ENCODE measurements around the gene PIK3R3.

The PIK3R3 gene

DNA sequence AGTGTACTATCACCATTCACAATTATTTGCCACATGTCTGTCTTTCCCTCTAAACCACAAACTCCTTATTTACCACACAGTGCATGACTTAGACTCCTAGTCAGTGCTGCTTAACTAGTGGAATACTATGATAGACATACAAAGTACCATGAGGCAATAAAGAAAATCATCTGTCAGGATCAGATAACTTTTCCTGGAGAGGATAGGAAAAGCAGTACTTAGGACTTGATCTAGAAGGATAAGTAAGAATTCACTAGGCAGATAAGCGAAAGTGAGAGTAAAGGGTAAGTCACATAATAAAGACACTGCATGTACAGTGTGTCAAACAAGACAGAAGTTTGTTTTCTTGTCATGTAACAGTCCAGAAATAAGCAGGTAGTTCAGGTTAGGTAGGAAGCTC, 21.3 kb upstream of the PIK3R3 start:
- no peak for DNase-seq

DNA sequence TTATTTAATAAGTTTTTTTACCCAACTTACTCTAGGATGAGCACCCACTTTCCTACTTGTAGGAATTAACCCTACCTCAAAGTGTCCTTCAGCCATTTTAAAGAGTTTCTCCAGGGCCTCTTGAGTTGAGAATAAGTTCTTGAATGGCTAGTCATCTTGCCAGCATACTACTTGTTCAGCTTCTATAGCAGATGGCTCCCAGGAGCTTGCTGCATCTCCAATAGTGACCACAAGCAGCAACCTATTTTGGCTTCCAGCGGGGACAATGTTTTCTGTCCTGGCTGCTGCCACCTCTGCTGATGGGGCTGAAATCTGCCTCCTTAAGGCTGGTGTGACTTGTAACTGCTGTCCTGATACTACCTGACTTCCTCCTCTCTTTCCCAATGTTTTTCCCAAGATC, 20.8 kb upstream of the PIK3R3 start:
- DNase-seq: no peak

DNA sequence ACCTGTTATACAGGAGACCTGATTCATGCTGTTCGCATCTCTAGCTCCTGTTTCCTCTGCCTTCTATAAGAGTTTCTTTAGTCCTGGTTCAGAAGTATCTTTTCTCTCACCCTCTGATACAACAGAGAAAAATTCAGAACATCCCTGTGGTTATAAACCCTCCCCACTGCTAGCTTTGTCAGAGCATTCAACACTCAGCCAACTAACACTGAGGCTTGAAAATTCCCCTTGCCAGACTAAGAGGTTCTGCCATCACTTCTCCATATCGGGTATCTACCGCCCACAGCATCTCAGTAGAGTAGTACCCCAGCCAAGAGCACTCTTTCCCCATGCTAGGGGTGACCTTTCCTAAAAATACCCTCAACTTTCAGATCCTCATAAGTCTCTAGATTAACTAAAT, 19.6 kb upstream of the PIK3R3 start:
- DNase-seq: no peak

DNA sequence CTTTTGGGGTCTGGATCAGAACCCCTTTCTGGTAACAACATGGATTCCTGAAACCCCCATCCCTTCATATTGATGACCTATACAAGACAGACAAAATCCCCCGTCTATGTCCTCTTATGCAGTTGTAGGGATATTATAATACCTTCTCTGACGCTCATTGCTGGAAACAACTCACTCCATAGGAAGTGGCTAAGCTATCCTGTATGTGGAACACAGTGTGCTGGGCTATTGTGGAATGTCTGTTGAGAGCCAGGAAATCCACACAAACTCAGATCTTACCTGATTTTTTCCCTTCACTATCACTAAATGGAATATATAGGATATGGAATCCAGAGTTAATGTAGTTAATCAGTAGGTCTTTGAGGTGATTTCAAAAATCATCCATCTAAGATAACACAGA, 17.7 kb upstream of the PIK3R3 start:
- DNase-seq: no peak

DNA sequence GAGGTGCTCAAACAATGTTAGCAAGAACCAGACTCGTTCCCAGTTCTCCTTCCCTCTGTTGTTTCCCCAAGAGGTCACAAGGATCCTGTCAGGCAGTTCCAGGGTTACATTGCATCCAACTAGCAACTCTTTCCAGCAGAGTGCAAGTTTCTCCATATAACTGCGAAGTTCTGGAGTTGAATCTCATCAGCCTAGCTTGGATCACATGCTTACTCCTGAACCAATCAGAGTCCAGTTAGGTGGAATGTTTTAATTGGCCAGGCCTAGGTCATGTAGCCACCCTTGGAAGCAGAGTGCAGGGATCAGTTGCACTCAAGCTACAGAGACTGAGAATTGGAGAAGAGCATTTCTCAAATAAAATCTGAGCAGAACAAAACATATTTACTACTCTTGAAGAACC, 15.9 kb upstream of the PIK3R3 start:
- no peak for DNase-seq

DNA sequence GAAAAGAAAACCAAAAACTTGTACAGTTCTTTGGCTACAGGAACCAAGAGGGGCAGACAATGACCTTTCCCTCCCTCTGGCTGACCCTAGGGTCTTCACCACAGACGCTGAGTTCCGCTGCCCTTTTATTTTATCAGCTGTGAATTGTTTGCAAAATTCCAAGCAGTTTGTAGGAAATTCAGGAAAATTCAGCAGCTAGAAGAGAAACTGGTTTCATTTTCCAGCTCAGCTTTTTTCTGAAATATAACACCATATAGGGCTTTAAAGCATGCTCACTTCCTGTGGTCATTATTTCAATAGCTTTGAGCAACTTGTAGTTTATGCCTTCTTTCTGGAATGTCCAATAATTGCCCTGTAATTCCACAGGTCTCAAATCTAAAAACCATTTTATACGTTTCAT, 5.5 kb upstream of the PIK3R3 start:
- no peak for DNase-seq

DNA sequence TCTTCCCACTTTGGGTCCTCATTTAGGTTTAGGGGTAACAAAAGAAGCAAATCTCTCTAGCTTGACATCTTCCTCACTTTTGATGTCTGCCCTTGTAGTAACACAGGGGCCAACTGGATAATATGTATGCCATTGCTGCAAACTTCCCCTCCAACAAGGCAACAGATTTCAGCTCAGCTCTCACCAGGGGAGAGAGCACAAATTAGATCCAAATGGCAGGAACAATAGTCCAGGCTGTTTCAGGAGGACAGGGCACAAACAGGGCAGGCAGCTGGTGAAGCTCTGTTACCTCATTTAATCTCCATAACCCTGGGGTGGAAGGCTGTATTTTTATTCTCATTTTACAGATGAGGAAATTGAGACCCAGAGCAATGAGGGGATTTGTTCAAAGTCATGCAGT, 4.3 kb upstream of the PIK3R3 start:
- DNase-seq: no peak

DNA sequence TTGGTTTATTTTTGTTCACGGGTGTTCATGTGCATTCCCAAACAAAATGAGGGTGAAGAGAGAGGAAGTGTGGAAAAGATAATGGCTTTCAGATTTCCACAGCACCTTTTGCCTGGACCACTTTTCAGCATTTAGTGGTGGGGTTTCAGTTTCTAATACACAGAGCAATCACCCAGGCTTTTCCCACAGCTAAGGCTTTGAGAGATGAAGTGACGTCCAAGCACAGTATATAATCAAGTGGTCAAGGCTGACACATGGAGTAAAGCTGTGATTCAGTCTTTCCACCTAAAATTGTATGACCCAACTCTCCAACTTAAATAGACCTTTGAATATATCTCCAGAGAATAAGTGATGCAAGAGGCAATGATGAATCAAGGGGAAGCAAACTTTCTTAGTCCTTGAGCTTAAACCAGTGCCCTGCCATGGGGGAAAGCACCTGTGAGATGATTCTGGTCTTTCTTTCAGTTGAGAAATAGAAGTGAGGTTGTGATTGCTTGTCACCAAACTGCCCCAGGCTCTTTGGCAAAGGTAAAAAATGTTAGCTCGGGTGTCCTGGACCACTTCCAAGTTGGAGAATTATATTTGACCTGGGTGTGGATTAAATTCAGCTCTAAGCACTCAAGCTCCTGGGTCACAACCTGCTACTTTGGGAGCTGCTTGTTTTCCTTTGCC, 2.4 kb upstream of the PIK3R3 start:
- DNase-seq: no peak

DNA sequence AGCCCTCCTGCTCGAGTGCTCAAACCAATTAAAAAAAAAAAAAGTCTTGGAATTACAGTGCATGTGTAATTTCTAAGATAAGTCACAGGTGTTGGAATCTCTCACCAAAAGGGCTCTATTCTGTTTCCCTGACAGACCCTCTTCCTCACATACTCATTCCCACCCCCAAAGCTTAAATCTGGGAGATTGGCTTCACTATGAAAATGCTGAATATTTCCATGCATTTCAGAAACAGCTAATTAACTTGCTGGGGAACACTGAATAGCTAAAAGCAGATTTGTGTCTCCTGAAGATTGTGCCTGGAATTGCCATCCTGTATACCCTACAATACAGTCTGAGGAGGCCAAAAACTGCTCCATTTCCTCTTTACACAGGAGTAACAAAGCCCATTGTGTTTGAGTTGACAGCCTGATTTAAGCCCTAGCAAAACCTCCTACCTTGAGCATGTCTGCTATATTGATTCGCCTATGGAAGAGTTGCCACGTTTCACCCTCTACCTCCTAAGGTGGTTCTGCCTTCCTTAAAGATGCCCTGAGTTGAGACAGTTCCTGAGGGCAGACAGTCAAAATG, 1.4 kb upstream of the PIK3R3 start:
- DNase-seq: no peak

DNA sequence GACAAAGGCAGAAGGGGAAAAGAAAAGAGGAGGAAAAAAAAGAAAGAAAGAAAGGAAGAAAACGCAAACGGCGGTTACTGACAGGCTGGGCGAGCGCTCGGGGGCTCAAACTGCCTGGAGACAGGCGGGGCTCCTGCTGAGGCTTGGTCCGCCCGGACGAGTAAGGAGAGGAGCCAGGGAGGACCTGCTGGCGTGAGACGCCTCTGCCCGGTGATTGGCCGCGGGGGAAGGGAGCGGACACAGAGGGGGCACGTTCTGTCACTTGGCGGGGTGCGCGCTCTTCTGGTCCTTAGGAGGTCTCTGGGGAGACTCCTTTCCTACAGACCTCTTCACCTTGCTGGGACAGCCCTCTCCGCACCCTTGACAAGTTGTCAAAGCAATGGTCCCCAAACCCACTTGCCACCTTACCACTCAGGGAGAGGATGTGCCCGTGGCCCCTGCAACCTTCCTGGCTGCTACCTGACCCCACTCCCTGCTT, 791 bp upstream of the PIK3R3 start:
- DNase-seq: no peak

DNA sequence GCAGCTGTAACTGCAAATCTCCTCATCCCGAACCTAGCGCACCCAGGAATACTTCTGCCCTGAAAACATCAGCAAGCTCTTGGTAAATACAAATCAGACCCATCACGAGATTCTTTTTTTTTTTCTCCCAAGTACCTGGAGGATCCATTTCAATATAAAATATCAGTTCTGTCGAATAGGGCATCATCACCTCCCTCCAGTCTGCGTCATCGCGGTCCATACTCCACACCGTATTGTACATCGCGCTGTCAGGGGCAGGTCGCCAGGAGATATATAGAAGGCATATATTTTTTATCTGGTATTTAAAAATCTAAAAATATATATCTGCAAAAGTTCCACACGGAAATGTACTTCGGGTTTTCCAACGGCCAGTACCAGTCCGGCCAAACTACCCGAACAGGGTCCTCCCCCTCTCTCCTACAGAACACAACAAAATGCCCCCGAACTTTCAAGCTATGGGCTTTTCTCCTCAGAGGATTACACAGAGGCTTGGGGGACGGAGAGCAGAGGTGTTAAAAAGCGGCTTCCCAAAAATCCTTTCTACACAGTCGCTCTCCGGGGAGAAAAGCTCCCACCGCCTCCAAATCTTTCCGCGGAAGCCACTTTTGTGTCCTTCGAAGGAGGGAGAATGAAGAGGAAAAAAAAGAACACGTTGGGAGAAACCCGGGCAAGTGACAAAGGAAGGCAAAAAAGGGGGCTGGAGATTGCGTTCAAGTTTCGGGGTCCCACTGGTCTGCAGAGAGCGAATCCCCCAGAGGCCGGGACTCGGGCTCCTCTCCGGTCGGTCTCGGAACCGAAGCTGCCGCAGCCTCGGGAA, 509 bp downstream of the PIK3R3 start:
- DNase-seq: peak; percentile 17 to 25

DNA sequence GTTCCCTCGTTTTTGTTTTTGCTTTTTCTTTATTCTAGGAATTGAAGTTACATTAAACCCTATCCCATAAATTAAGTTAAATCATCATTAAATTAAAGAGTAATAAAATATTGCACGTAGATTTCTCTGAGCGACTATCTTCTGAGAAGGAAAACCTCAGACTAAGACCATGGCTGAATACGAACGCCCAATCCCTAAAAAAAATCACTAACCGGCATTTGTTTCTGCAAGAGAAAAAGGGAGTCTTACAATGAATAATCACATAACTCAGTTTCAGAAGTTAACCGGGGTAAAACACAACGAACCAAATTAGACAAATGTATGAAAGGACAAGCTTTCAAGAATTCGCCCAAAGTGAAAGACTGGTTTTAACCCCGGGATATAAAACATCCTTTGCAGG, 1.3 kb downstream of the PIK3R3 start:
- no peak for DNase-seq

DNA sequence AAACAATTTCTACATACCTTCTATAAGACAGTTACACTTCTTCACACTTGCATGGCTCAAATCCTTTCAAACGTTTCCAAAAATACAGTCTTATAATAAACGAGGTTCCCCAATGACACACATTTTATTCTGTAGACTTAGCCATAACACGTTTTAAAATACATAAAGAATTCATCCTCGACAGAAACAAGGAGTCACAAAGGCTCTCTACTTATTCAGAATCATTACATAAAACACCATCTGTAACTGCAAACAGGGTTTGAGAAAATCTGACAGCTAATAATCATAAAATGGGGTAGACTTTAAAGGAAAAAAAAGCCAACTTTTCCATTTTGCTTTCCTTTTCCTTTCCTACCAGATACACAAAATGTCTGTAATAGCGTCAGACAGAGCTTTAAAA, 1.8 kb downstream of the PIK3R3 start:
- no peak for DNase-seq

DNA sequence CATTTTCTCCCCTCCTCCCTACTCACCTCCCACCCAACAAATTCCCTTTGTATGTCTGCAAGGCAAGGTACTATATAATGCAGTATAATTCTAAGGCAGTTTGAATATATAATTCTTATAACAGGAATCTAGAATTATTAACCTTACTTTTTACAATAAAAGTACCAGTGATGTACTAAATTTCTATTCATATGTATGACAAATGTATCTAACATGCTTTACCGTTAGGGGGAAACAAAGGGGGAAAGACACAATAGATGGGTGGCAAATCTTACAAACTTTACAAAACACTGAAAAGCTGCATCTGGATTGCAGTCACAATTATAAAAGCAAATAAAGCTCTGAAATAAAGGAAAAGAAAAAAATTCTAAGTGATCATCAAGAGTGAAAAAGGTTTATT, 2.3 kb downstream of the PIK3R3 start:
- no peak for DNase-seq

DNA sequence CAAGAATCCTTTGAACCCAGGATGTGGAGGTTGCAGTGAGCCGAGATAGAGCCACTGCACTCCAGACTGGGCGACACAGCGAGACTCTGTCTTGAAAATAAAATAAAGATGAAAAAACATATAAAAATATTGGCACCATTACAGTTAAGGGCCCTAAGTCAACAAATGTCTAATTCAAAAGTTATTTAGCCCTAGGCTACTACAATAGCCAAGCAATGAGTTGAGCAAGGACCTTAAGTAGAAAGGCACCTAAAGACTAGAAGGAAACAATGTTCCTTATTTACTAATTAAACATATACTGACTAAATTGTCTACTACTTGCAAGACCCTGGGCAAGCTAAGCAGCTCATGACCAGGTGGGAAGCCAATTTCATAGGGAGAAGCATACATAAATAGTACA, 4.1 kb downstream of the PIK3R3 start:
- DNase-seq: no peak

DNA sequence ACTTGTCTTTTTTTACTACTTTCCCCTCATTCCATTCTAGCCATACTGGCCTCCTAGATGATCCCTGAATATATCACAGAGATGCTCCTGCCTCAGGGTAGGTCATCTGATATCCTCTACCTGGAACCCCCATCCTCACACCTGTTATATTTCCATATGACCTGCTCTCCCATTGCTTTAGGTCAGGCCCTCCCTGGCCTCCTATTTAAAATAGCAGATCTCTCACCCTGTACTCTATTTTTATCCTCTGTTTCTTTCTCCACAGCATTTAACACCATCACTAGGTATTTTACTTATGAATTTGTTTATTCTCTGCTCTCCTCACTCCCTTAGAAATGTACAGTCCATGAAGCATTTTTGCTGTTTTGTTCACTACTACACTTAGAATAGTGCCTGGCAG, 13.6 kb downstream of the PIK3R3 start:
- DNase-seq: no peak

DNA sequence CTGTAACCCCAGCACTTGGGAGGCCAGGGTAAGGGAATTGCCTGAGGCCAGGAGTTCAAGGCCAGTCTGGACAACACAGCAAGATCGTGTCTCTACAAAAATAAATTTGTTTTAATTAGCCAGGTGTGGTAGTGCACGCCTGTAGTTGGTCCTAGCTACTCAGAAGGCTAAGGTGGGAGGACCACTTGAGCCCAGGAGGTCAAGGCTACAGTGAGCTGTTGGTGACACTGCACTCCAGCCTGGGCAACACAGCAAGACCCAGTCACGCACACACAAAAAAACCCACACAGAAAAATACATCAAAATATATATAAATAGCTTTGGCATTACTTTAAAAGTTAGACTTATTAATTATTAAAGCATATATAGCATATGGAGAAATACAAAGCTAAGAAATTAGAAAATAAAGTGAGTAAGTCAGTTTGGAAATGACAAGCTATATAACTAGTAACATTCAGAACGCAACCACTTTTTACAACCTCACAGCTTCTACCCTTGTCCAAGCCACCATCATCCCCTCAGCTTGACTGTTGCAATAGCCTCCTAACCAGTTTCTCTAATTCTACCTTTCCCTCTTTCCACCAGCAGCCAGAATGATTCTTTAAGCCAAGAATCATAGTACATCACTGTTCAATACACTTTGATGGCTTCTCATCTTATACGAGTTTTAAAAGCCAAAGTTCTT, 14.5 kb downstream of the PIK3R3 start:
- no peak for DNase-seq

DNA sequence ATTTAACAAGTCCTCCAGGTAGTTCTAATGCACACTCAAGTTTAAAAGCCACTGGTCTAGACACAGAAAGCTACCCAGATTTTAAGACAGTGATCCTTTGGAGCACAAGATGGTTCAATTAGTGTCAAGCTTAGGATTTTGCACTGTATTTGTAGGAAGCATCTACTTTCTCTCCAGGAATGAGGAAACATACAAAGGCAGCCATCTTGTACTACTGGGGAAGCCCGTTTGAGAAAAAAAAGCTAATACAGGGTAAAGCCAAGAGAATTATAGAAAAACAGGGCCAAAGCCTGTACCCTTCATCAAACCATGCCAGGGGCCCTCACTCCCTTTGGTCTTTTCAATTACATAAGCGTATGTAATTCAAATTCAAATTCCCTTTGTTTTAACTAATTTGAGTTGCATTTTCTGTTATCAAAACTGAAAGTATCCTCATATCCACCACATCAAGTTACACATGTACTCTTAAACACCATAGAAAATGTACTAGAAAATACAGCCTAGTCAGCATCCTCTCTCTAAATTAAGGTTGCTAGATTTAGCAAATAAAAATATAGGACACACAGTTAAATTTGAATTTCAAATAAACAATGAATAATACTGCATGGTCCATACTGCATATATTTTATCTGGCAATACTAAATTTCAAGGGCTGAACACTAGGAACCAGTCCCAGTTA, 17.4 kb downstream of the PIK3R3 start:
- no peak for DNase-seq

DNA sequence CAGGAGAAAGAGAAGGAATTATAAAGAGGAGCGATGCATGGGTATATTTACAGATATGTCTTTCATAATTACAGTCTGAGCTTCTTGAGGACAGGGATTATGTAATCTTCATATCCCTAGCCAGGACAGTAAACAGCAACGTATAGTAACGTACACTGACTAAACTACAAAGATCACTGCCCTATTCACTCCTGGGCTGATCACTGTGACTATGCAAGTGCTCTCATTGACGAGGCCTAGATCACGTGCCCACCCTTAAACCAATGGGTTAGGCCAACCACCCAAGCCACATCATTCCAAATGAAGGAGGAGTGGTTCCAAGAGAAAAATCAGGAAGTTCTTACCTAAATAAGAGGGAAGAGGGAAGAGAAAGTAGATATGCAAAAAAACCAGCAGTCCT, 18.5 kb downstream of the PIK3R3 start:
- no peak for DNase-seq

DNA sequence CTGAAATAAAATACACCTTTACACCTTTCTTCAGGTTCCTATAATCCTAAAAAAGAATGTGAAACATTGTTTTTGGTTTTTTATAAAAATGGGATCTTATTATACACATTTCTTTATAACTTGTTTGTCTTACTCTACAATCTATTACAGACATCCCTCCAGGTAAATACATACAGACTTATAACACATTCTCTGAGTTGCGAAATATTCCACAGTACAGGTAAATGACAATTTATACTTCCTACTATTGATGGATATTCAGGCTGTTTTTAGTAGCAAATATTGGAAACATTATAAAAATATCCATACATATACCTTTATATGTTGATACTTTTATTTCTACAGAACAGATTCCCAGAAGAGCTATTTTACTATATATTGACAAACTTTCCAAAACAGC, 20.3 kb downstream of the PIK3R3 start:
- DNase-seq: no peak

DNA sequence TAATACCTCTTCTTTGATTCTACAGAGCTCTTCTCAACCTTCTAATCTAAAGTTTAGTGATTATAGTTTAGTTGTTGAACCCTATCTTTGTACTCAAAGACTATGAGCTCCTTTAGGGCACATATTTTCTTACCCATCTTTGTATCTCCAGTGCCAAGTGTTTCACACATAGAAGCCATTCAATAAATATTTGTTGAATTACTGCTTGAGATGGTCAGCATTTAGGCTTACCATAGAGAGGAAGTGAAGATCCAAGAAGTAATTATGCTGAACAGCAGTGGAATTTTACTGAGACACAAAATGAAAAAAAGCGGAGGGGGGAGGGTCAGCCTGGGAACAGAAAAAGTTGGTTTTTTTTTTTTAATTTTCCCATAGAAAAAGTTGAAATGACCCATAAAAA, 21.9 kb downstream of the PIK3R3 start:
- no peak for DNase-seq

DNA sequence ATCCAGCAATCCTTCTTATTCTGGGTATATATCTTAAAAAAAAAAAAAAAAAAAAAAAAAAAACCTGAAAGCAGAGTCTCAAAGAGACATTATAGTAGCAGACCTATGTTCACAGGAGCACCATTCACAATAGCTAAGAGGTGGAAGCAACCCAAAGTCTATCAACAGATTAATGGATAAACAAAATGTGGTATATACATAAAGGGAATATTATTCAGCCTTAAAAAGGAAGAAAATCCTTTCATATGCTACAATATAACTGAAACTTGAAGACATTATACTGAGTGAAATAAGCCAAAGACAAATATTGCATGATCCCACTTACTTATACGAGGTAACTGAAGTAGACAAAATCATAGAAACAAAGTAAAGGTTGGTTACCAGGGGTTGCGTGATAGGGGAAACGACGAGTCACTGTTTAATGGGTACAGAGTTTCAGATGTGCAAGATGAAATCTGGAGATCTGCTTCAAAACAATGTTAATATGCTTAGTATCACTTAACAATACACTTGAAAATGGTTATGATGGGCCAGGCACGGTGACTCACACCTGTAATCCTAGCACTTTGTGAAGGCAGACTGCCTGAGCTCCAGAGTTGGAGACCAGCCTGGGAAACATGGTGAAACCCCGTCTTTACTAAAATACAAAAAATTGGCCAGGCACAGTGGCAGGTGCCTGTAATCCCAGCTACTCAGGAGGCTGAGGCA, 29.5 kb downstream of the PIK3R3 start:
- no peak for DNase-seq
